Measurements from ENCODE around the gene MST1.
"Not testable (repeated sequence)": the region's sequence is repeated elsewhere in the genome, so short reads cannot be mapped to it uniquely, and the experiment has no call there.

The MST1 gene

DNA sequence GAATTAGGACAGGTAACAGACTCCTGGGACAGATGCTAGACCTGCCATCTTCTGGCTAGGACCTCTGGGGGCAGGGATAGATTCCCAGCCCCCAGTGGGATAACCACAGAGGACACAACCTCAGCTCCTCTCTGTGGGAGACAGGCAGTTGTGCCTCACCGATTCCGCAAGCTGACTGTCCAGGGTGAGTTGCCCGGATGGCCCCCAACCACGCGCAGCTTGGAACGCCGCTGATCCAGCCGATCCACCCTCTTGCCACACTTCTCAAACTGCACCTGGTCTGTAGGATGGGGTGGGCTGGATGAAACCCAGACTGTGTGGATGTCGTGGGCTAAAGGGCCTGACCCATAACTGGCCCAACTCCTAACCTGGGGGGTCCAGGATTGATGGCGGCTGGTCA, 4.2 kb downstream of the MST1 start:
- DNase-seq (ENCODE audit: low read depth in 1 of 2, low spot score in 1 of 2); in situ Hi-C loops (cut with HindIII; ENCODE audit: low pct_unique_long_range_greater_than_20kb, low sequenced_read_pairs): not testable (repeated sequence)

GRCh38 chr3:49684453-49684852, 4.8 kb downstream of the MST1 start:
- in situ Hi-C loops (cut with HindIII; ENCODE audit: low pct_unique_long_range_greater_than_20kb, low sequenced_read_pairs) = not testable (repeated sequence)

GRCh38 chr3:49683162-49683561, 6.1 kb downstream of the MST1 start:
- in situ Hi-C loops (cut with HindIII; ENCODE audit: low pct_unique_long_range_greater_than_20kb, low sequenced_read_pairs) = no loop called here
- TF ChIP-seq JUND (IDR thresholded peaks at IDR 0.05; ENCODE audit: low read depth) = no peak
- no peak for DNase-seq (ENCODE audit: low read depth in 1 of 2, low spot score in 1 of 2)

More at GRCh38 chr3:49684453-49684852, 4.8 kb downstream of the MST1 start:
- DNase-seq (ENCODE audit: low read depth in 1 of 2, low spot score in 1 of 2) = not testable (repeated sequence)

DNA sequence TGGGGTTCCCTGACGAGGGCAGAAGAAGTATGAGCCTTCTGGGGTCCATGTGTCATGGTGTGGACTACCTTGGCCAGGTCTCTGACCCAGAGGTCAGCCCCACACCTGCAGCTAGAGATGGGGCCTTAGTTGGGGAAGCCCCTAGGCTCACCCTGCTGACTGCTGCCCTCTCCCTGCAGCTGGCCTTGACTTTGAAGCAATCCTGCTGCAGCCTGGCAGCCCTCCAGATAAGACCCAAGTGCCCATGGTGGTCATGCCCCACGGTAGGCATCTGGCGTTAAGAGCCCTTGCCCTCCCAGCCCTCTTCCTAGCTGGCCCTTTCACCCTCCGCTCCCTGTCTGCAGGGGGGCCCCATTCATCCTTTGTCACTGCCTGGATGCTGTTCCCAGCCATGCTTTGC, 7.7 kb downstream of the MST1 start:
- no peak for DNase-seq (ENCODE audit: low read depth in 1 of 2, low spot score in 1 of 2)
- in situ Hi-C loops (cut with HindIII; ENCODE audit: low pct_unique_long_range_greater_than_20kb, low sequenced_read_pairs) = no loop called here
- TF ChIP-seq JUND (IDR thresholded peaks at IDR 0.05; ENCODE audit: low read depth) = no peak

DNA sequence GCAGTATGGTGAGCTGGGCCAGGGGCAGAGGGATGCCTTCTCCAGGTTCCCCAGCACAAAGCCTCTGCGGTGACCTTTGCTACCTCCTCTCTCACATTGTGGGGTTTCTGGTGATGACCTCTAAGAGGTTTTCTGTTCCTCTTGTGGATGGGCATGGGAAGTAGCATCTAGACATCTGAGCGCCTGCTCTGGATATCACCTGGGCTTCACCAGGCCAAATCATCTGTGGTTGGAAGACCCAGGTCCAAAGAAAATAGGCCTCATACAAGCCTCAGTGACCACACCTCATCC, 8.1 kb downstream of the MST1 start:
- no peak for TF ChIP-seq JUND (IDR thresholded peaks at IDR 0.05; ENCODE audit: low read depth)
- in situ Hi-C loops (cut with HindIII; ENCODE audit: low pct_unique_long_range_greater_than_20kb, low sequenced_read_pairs) = no loop called here
- DNase-seq (ENCODE audit: low read depth in 1 of 2, low spot score in 1 of 2) = no peak

DNA sequence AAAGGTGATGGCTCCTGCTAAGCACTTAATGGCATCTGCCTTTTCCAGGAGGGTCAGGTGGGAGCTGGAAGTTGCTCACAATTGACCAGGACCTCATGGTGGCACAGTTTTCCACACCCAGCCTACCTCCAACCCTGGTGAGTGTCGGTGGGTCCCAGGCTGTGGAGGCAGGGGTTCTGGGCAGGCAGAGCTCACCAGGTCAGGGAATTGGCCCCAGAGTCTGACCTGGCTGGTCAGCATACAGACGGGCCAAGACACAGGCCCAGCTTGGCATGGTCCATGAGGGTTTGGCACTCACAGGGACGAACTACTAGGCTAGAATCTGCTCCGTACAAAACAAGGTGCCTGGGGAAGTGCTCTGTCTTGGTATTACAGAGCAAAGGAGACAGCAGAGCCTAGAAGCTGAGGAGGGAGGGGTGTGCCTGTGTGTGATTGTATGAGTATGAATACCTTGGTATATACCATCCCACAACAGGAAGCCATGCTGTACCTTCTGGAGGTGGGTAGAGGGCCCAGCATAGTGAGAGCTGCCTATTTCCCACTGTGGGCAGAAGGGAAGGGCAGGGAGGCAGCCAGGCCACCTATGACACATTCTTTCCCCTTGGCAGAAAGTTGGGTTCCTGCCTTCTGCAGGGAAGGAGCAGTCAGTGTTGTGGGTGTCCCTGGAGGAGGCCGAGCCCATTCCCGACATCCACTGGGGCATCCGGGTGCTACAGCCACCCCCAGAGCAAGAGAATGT, 8.6 kb downstream of the MST1 start:
- no peak for DNase-seq (ENCODE audit: low read depth in 1 of 2, low spot score in 1 of 2)
- no peak for TF ChIP-seq JUND (IDR thresholded peaks at IDR 0.05; ENCODE audit: low read depth)
- in situ Hi-C loops (cut with HindIII; ENCODE audit: low pct_unique_long_range_greater_than_20kb, low sequenced_read_pairs) = no loop called here

- in situ Hi-C loops (cut with HindIII; ENCODE audit: low pct_unique_long_range_greater_than_20kb, low sequenced_read_pairs) = no loop called here
- no peak for TF ChIP-seq JUND (IDR thresholded peaks at IDR 0.05; ENCODE audit: low read depth)
- DNase-seq (ENCODE audit: low read depth in 1 of 2, low spot score in 1 of 2) = no peak
These were observed 13.4 kb downstream of the MST1 start for GRCh38 chr3:49675912-49676311.

- no peak for DNase-seq (ENCODE audit: low read depth in 1 of 2, low spot score in 1 of 2)
- in situ Hi-C loops (cut with HindIII; ENCODE audit: low pct_unique_long_range_greater_than_20kb, low sequenced_read_pairs) = no loop called here
- no peak for TF ChIP-seq JUND (IDR thresholded peaks at IDR 0.05; ENCODE audit: low read depth)
These were observed 14.7 kb downstream of the MST1 start for GRCh38 chr3:49674497-49674983.

GRCh38 chr3:49673715-49674496, 15.4 kb downstream of the MST1 start, which contains the start of gene APEH:
Gene APEH, plus strand, starts transcription at chr3:49674351. Its CDS starts 51 bp downstream, at chr3:49674402.
- no peak for TF ChIP-seq JUND (IDR thresholded peaks at IDR 0.05; ENCODE audit: low read depth)
- in situ Hi-C loops (cut with HindIII; ENCODE audit: low pct_unique_long_range_greater_than_20kb, low sequenced_read_pairs) = no loop called here
- DNase-seq (ENCODE audit: low read depth in 1 of 2, low spot score in 1 of 2) = peak; percentile 89 to 99

- in situ Hi-C loops (cut with HindIII; ENCODE audit: low pct_unique_long_range_greater_than_20kb, low sequenced_read_pairs) = no loop called here
- TF ChIP-seq JUND (IDR thresholded peaks at IDR 0.05; ENCODE audit: low read depth) = no peak
- peak; percentile 20 to 68 for DNase-seq (ENCODE audit: low read depth in 1 of 2, low spot score in 1 of 2)
These were observed 16.1 kb downstream of the MST1 start for GRCh38 chr3:49673121-49673714.

- TF ChIP-seq JUND (IDR thresholded peaks at IDR 0.05; ENCODE audit: low read depth) = no peak
- peak; percentile 75 to 83 for DNase-seq (ENCODE audit: low read depth in 1 of 2, low spot score in 1 of 2)
- in situ Hi-C loops (cut with HindIII; ENCODE audit: low pct_unique_long_range_greater_than_20kb, low sequenced_read_pairs) = no loop called here
These were observed 17.7 kb downstream of the MST1 start for GRCh38 chr3:49671291-49672288.

DNA sequence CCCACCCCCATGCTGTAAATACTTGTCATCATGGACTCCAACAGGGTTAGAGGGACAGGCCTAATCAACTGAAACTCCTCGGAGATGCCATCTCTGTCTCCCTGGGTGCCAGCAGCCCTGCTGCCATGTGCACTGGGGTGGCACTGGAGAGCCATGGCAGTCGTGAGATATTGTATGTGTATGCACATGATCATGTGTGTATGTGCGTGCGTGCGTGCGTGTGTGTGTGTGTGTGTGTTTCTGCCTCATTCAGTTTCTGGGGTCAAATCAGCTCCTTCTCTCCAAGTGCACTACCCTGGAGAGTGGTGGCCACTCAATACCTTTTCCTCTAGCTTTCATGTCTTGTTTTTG, 18.4 kb downstream of the MST1 start:
- in situ Hi-C loops (cut with HindIII; ENCODE audit: low pct_unique_long_range_greater_than_20kb, low sequenced_read_pairs) = no loop called here
- TF ChIP-seq JUND (IDR thresholded peaks at IDR 0.05; ENCODE audit: low read depth) = no peak
- no peak for DNase-seq (ENCODE audit: low read depth in 1 of 2, low spot score in 1 of 2)

Data from T47D (cell line).